K562 (cell line): ENCODE measurements around the gene HOXC11. TPM values are rescaled to one million over a fixed set of nuclear protein-coding genes. Genes with fewer than 3 reads are reported as not detected.

Source experiments
- AFF4 ChIP-seq: sonication (generic); formaldehyde crosslinking; IDR thresholded peaks from 2 replicates; pipeline ENCODE4 v1.8.0; 2023; ENCODE audit warnings: mild to moderate bottlenecking, missing genetic modification reagents
- CREB3L1 ChIP-seq: fragments of 450-650 bp; IDR thresholded peaks from 2 replicates; pipeline ENCODE4 v1.6.1; 2014; ENCODE audit warnings: low read depth, mild to moderate bottlenecking, moderate library complexity, borderline replicate concordance
- HNRNPUL1 ChIP-seq: fragments of 200-400 bp; formaldehyde crosslinking; IDR thresholded peaks from 2 replicates; pipeline ENCODE4 v1.6.1; 2017; ENCODE audit warnings: low read length
- MIER1 ChIP-seq: fragments of 450-650 bp; IDR thresholded peaks from 2 replicates; pipeline ENCODE4 v1.6.1; 2016; ENCODE audit warnings: antibody characterized with exemption, mild to moderate bottlenecking, low read depth
- PTBP1 ChIP-seq: fragments of 200-400 bp; formaldehyde crosslinking; IDR thresholded peaks from 2 replicates; pipeline ENCODE4 v1.6.1; 2017; ENCODE audit warnings: low read depth, low read length
- TAF15 ChIP-seq: fragments of 200-400 bp; formaldehyde crosslinking; IDR thresholded peaks from 2 replicates; pipeline ENCODE4 v1.6.1; 2017; ENCODE audit warnings: mild to moderate bottlenecking, low read depth, low read length, moderate library complexity
- UBTF ChIP-seq, 2 experiments: IDR thresholded peaks; 2 replicates each; pipeline ENCODE4 v1.6.1; 2012; ENCODE audit warnings: improper control_type of control experiment in 2 of 2, low read depth in 2 of 2, low read length in 2 of 2, borderline replicate concordance in 1 of 2
- ZBTB2 ChIP-seq: fragments of 450-650 bp; IDR thresholded peaks from 2 replicates; pipeline ENCODE4 v1.6.1; 2016; ENCODE audit warnings: antibody characterized with exemption
- ZEB2 ChIP-seq: fragments of 450-650 bp; IDR thresholded peaks from 2 replicates; pipeline ENCODE4 v1.6.1; 2016
- ZNF699 ChIP-seq: fragments of 250-450 bp; sonication (Bioruptor Pico); IDR thresholded peaks from 2 replicates; pipeline ENCODE4 v1.8.0; 2021; ENCODE audit warnings: mild to moderate bottlenecking, moderate library complexity; ENCODE audit not compliant: insufficient replicate concordance
- ZNF764 ChIP-seq: fragments of 250-450 bp; sonication (Bioruptor Pico); IDR thresholded peaks from 2 replicates; pipeline ENCODE4 v1.4.0; 2020; ENCODE audit warnings: low read depth, mild to moderate bottlenecking, moderate library complexity
- polyA plus RNA-seq, 8 experiments: library from polyadenylated mRNA; depleted of rRNA in 4 of 8; stranded (reverse) in 5 of 8; unstranded in 3 of 8; fragments of >200 nt; fragmentation: Nextera tagmentation in 2 of 8; fragmentation: Illumina TruSeq in 1 of 8; extraction: Ambion mirVana in 2 of 8; extraction: Trizol in 1 of 8; gene quantifications; 2 replicates each; pipeline versions ENCODE4 v1.2.1 to v1.2.3, GENCODE V29; 2011 to 2014; ENCODE audit warnings: inconsistent platforms in 1 of 8, missing spikeins in 1 of 8
- total RNA-seq, 7 experiments: library from RNA; depleted of rRNA in 6 of 7; stranded (reverse); fragments of >200 nt in 6 of 7; fragmentation: Illumina TruSeq in 2 of 7; extraction: Trizol in 2 of 7; gene quantifications; 2 replicates each; pipeline versions ENCODE4 v1.2.1 to v1.2.3, GENCODE V29; 2011 to 2021; ENCODE audit warnings: low replicate concordance in 1 of 7

HOXC11 gene
- total and polyA plus RNA-seq, 9 of the 15 experiments (the other 6 are each of a cell fraction or from before 2014, with no cell fraction given) = not detected

- no peak for TF ChIP-seq AFF4 (CRISPR knock-in tag)
- no peak for TF ChIP-seq TAF15
- 0 out of 2 replicates have a peak, but pooled peaks have one; percentile 32 for TF ChIP-seq ZEB2
- no peak for TF ChIP-seq CREB3L1
- no peak for TF ChIP-seq ZBTB2
- TF ChIP-seq ZNF764 (CRISPR knock-in tag) = no peak
- 0 out of 2 replicates have a peak, but pooled peaks have one; percentile 19 for TF ChIP-seq PTBP1
- TF ChIP-seq HNRNPUL1 = no peak
- 0 out of 2 replicates have a peak, but pooled peaks have one; percentile 74 for TF ChIP-seq MIER1
- no peak for TF ChIP-seq UBTF (IDR thresholded peaks at IDR 0.05; ENCODE audit: borderline replicate concordance in 1 of 2, low read depth in 2 of 2, low read length in 2 of 2)
- TF ChIP-seq ZNF699 = no peak
These were observed 44.3 kb downstream of the HOXC11 start (continued) for GRCh38 chr12:54017027-54017788.
